Activated CD4-positive, alpha-beta T cell treated with anti-CD3 and anti-CD28 coated beads for 36 hours (primary cell): ENCODE measurements around the gene PLA2G4B. TPM values are rescaled to one million over a fixed set of nuclear protein-coding genes. Genes with fewer than 3 reads are reported as not detected.

Experiments
- ATAC-seq: fragments of 200-7000 bp; cut with Tn5 transposase; one replicate; pipeline ENCODE4 v1.10.0; 2021; ENCODE audit warnings: mild to moderate bottlenecking, moderate library complexity
- CTCF ChIA-PET: fragments of 350-600 bp; sonication (Branson Sonifier 250); formaldehyde crosslinking; loops from one replicate; lab custom pipeline; 2021; ENCODE audit warnings: antibody characterized with exemption; lab: Charles Lee
- POLR2A ChIA-PET: fragments of 350-600 bp; sonication (Branson Sonifier 250); formaldehyde crosslinking; loops from one replicate; lab custom pipeline; 2021; ENCODE audit warnings: antibody characterized with exemption, inconsistent platforms; lab: Charles Lee
- DNase-seq: peaks from one replicate; pipeline ENCODE4 v3.0.0-alpha.2; 2020
- H3K27ac Mint-ChIP-seq: one replicate; pipeline ENCODE4 v1.8.0; 2021; ENCODE audit warnings: mixed read lengths
- H3K27me3 Mint-ChIP-seq: one replicate; pipeline ENCODE4 v1.8.0; 2021; ENCODE audit warnings: mixed read lengths
- H3K36me3 Mint-ChIP-seq: one replicate; pipeline ENCODE4 v1.8.0; 2021; ENCODE audit warnings: low read depth, mixed read lengths
- H3K4me1 Mint-ChIP-seq: one replicate; pipeline ENCODE4 v1.8.0; 2021; ENCODE audit warnings: mixed read lengths
- H3K4me3 Mint-ChIP-seq: one replicate; pipeline ENCODE4 v1.8.0; 2021; ENCODE audit warnings: mild to moderate bottlenecking, moderate library complexity, mixed read lengths
- H3K9me3 Mint-ChIP-seq: one replicate; pipeline ENCODE4 v1.8.0; 2021; ENCODE audit warnings: low read depth, mixed read lengths
- intact Hi-C, 2 experiments: fragments of 100-400 bp; cut with DNase I in 1 of 2; cut with micrococcal nuclease in 1 of 2; formaldehyde crosslinking; loops; one replicate each; pipeline versions ENCODE4 v1.14.2 to v1.15.1; 2022 to 2024; cut with DNase I, micrococcal nuclease
- total RNA-seq, 2 experiments: library from RNA; stranded (reverse); gene quantifications; one replicate each; pipeline ENCODE4 v1.2.3, GENCODE V29; 2021

The PLA2G4B gene
- total RNA-seq, 2 experiments from 2014 or later: 5.0 to 6.9 TPM

GRCh38 chr15:41882689-41883483, 44.2 kb downstream of the PLA2G4B start:
- Mint-ChIP-seq H3K9me3 (no peaks in the 10 kb centered on the region), H3K36me3 (no peaks in the 10 kb centered on the region), H3K27me3 (peaks cover 7% of the 10 kb centered on the region), H3K4me1 (peaks cover 4% of the 10 kb centered on the region), H3K27ac (no peak overlapping the region), H3K4me3 (no peak overlapping the region)
- no peak for ATAC-seq
- POLR2A ChIA-PET: no interaction called here
- CTCF ChIA-PET: interaction anchor here (0.6 kb wide), 1 partner anchor 10 kb away, joined by 3 read pairs; no protein-coding TSS in a partner anchor
- no peak for DNase-seq
- intact Hi-C loops: no loop called here

GRCh38 chr15:41883484-41883825, 44.8 kb downstream of the PLA2G4B start:
- DNase-seq (no peak), ATAC-seq (no peak)
- Mint-ChIP-seq H3K4me3 (no peak overlapping the region), H3K27ac (no peak overlapping the region), H3K36me3 (no peaks in the 10 kb centered on the region), H3K4me1 (peaks cover 6% of the 10 kb centered on the region), H3K27me3 (peaks cover 7% of the 10 kb centered on the region), H3K9me3 (no peaks in the 10 kb centered on the region)
- CTCF ChIA-PET: no interaction called here
- intact Hi-C loops: no loop called here
- POLR2A ChIA-PET: no interaction called here

GRCh38 chr15:41884458-41884857, 45.8 kb downstream of the PLA2G4B start:
- Mint-ChIP-seq H3K9me3 (no peaks in the 10 kb centered on the region), H3K4me1 (peaks cover 13% of the 10 kb centered on the region), H3K4me3 (no peak overlapping the region), H3K36me3 (no peaks in the 10 kb centered on the region), H3K27me3 (peaks cover 7% of the 10 kb centered on the region), H3K27ac (no peak overlapping the region)
- POLR2A ChIA-PET: no interaction called here
- ATAC-seq (no peak), DNase-seq (no peak)
- intact Hi-C loops: no loop called here
- CTCF ChIA-PET: interaction anchor here (0.6 kb wide), 1 partner anchor 26 kb away, joined by 3 read pairs; no protein-coding TSS in a partner anchor

GRCh38 chr15:41885321-41885720, 46.7 kb downstream of the PLA2G4B start:
- no peak for DNase-seq
- peaks cover 13% of the 10 kb centered on the region for H3K4me1 Mint-ChIP-seq
- CTCF ChIA-PET: interaction anchor here (0.6 kb wide), 2 partner anchors 25 to 156 kb away, joined by 3 read pairs; no protein-coding TSS in a partner anchor
- no peak overlapping the region for H3K4me3 Mint-ChIP-seq
- peaks cover 7% of the 10 kb centered on the region for H3K27me3 Mint-ChIP-seq
- no peaks in the 10 kb centered on the region for H3K9me3 Mint-ChIP-seq
- POLR2A ChIA-PET: no interaction called here
- H3K27ac Mint-ChIP-seq: no peak overlapping the region
- intact Hi-C loops: no loop called here
- H3K36me3 Mint-ChIP-seq: no peaks in the 10 kb centered on the region
- ATAC-seq: peak; percentile 54

- ATAC-seq (no peak), DNase-seq (no peak)
- H3K4me3 Mint-ChIP-seq: no peak overlapping the region
- H3K4me1 Mint-ChIP-seq: peaks cover 13% of the 10 kb centered on the region
- POLR2A ChIA-PET: no interaction called here
- H3K27me3 Mint-ChIP-seq: peaks cover 5% of the 10 kb centered on the region
- H3K36me3 Mint-ChIP-seq: no peaks in the 10 kb centered on the region
- no peaks in the 10 kb centered on the region for H3K9me3 Mint-ChIP-seq
- CTCF ChIA-PET: interaction anchor here (0.6 kb wide), 2 partner anchors 32 to 155 kb away, joined by 3 read pairs; no protein-coding TSS in a partner anchor
- intact Hi-C loops: no loop called here
- H3K27ac Mint-ChIP-seq: no peak overlapping the region
Measured at GRCh38 chr15:41885841-41886240, 47.2 kb downstream of the PLA2G4B start.

GRCh38 chr15:41886741-41887140, 48.1 kb downstream of the PLA2G4B start:
- no peak for ATAC-seq
- Mint-ChIP-seq H3K36me3 (no peaks in the 10 kb centered on the region), H3K4me1 (peaks cover 9% of the 10 kb centered on the region), H3K4me3 (no peak overlapping the region), H3K9me3 (no peaks in the 10 kb centered on the region), H3K27me3 (no peaks in the 10 kb centered on the region), H3K27ac (no peak overlapping the region)
- no peak for DNase-seq
- ChIA-PET POLR2A (no interaction called here), CTCF (interaction anchor here (0.7 kb wide), 1 partner anchor 104 kb away, joined by 3 read pairs; no protein-coding TSS in a partner anchor)
- intact Hi-C loops: no loop called here

GRCh38 chr15:41887161-41887560, 48.5 kb downstream of the PLA2G4B start:
- POLR2A ChIA-PET: no interaction called here
- no peaks in the 10 kb centered on the region for H3K36me3 Mint-ChIP-seq
- H3K4me3 Mint-ChIP-seq: no peak overlapping the region
- intact Hi-C loops: no loop called here
- H3K27ac Mint-ChIP-seq: no peak overlapping the region
- DNase-seq: no peak
- no peaks in the 10 kb centered on the region for H3K9me3 Mint-ChIP-seq
- CTCF ChIA-PET: no interaction called here
- no peaks in the 10 kb centered on the region for H3K27me3 Mint-ChIP-seq
- ATAC-seq: no peak
- H3K4me1 Mint-ChIP-seq: peaks cover 9% of the 10 kb centered on the region

- DNase-seq (no peak), ATAC-seq (no peak)
- ChIA-PET POLR2A (no interaction called here), CTCF (no interaction called here)
- Mint-ChIP-seq H3K4me3 (no peak overlapping the region), H3K36me3 (no peaks in the 10 kb centered on the region), H3K9me3 (no peaks in the 10 kb centered on the region), H3K27me3 (no peaks in the 10 kb centered on the region), H3K27ac (no peak overlapping the region), H3K4me1 (peaks cover 14% of the 10 kb centered on the region)
- intact Hi-C loops: no loop called here
Measured at GRCh38 chr15:41887893-41888292, 49.2 kb downstream of the PLA2G4B start.

GRCh38 chr15:41888662-41889253, 50.1 kb downstream of the PLA2G4B start:
- Mint-ChIP-seq H3K27me3 (no peaks in the 10 kb centered on the region), H3K4me1 (peaks cover 20% of the 10 kb centered on the region), H3K36me3 (no peaks in the 10 kb centered on the region), H3K9me3 (no peaks in the 10 kb centered on the region), H3K4me3 (no peak overlapping the region), H3K27ac (no peak overlapping the region)
- intact Hi-C loops: no loop called here
- ChIA-PET CTCF (interaction anchor here (0.7 kb wide), 1 partner anchor 629 kb away, joined by 4 read pairs; no protein-coding TSS in a partner anchor), POLR2A (no interaction called here)
- ATAC-seq: peak; percentile 33
- DNase-seq: peak; percentile 28

- POLR2A ChIA-PET: no interaction called here
- Mint-ChIP-seq H3K27ac (no peak overlapping the region), H3K4me1 (peaks cover 34% of the 10 kb centered on the region), H3K9me3 (no peaks in the 10 kb centered on the region), H3K4me3 (no peak overlapping the region), H3K27me3 (no peaks in the 10 kb centered on the region), H3K36me3 (no peaks in the 10 kb centered on the region)
- ATAC-seq: no peak
- intact Hi-C loops: no loop called here
- no peak for DNase-seq
- CTCF ChIA-PET: interaction anchor here (1.3 kb wide), 1 partner anchor 15 kb away, joined by 4 read pairs; no protein-coding TSS in a partner anchor
Measured at GRCh38 chr15:41890050-41890690, 51.5 kb downstream of the PLA2G4B start.

GRCh38 chr15:41891226-41891625, 52.6 kb downstream of the PLA2G4B start:
- no peaks in the 10 kb centered on the region for H3K27me3 Mint-ChIP-seq
- ChIA-PET POLR2A (no interaction called here), CTCF (interaction anchor here (1.4 kb wide), 1 partner anchor 13 kb away, joined by 3 read pairs; no protein-coding TSS in a partner anchor)
- no peak for DNase-seq
- H3K36me3 Mint-ChIP-seq: peaks cover 2% of the 10 kb centered on the region
- H3K4me1 Mint-ChIP-seq: peaks cover 38% of the 10 kb centered on the region
- H3K9me3 Mint-ChIP-seq: no peaks in the 10 kb centered on the region
- intact Hi-C loops: no loop called here
- no peak overlapping the region for H3K27ac Mint-ChIP-seq
- ATAC-seq: no peak
- no peak overlapping the region for H3K4me3 Mint-ChIP-seq
